ENCODE data around the gene DVL2. TPM values are rescaled to one million over a fixed set of nuclear protein-coding genes. Genes with fewer than 3 reads are reported as not detected.

The DVL2 gene
- total RNA-seq, 2 donors from 2014 or later: 32.4 to 42.4 TPM

DNA sequence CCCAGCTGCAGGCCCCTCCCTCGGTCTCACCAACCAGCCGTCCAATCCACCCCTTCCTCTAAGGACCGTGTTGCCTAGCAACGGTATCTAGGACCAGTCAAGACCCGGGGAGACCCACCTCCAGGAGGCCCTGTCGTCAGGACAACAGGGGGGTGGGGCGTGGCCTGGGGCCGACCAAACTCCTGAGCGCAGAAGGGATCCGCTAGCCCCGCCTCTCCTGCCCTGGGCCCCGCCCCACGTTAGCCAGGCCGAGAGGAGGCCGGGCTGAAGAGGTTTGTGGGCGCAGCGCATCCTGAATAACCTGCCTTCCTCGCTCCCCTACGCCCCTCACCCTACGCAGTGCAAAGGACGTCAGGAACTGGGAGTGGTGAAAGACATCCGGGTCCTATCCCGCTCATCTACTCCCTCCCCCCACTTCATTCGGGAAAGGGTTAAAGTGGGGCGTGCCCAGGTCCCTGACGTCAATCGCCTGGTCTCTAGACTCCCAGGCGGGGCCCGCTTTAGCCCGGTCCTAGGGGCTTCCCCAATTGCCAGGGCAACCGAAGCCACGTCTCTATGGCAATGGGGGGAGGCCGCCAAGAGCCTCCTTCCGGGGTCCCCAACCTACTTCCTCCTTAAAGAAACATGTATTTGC, 29.4 kb downstream of the DVL2 start:
- Histone ChIP-seq H3K27ac (no peak overlapping the region), H3K9me3 (no peaks in the 10 kb centered on the region), H3K9ac (ENCODE audit: low read depth in 2 of 2, low read length in 2 of 2) (peak overlapping the region; percentile 44 to 57), H3K4me1 (no peaks in the 10 kb centered on the region), H3K4me3 (peak overlapping the region; percentile 39), H3K27me3 (no peaks in the 10 kb centered on the region), H3K36me3 (no peaks in the 10 kb centered on the region)
- DNase-seq: peak; percentile 79
- TF ChIP-seq, protein P1, sequence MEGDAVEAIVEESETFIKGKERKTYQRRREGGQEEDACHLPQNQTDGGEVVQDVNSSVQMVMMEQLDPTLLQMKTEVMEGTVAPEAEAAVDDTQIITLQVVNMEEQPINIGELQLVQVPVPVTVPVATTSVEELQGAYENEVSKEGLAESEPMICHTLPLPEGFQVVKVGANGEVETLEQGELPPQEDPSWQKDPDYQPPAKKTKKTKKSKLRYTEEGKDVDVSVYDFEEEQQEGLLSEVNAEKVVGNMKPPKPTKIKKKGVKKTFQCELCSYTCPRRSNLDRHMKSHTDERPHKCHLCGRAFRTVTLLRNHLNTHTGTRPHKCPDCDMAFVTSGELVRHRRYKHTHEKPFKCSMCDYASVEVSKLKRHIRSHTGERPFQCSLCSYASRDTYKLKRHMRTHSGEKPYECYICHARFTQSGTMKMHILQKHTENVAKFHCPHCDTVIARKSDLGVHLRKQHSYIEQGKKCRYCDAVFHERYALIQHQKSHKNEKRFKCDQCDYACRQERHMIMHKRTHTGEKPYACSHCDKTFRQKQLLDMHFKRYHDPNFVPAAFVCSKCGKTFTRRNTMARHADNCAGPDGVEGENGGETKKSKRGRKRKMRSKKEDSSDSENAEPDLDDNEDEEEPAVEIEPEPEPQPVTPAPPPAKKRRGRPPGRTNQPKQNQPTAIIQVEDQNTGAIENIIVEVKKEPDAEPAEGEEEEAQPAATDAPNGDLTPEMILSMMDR (IDR thresholded peaks at IDR 0.05): no peak
- intact Hi-C loops (cut with DNase I): no loop called here

DNA sequence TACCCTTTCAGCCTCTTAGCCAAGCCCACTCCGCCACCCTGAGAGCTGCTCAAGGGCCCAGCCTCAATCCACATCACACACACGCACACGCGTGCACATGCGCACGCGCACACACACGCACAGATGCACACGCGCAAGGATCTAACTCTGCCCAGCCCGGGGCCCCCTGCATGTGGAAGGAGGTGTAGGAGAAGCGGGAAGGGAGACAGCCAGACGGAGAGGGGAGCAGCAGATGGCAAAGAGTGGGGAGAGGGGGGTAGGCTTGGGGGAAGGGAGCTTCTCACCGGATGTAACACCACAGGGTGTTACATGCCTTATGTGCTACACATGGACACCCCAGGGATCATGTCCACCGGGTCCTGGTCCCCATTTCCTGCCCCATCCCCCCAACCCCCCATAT, 30.0 kb downstream of the DVL2 start:
- Histone ChIP-seq H3K27ac (no peak overlapping the region), H3K4me3 (no peak overlapping the region), H3K27me3 (no peaks in the 10 kb centered on the region), H3K36me3 (no peaks in the 10 kb centered on the region), H3K4me1 (no peaks in the 10 kb centered on the region), H3K9me3 (no peaks in the 10 kb centered on the region), H3K9ac (ENCODE audit: low read depth in 2 of 2, low read length in 2 of 2) (peak overlapping the region; percentile 43 to 57)
- DNase-seq: no peak
- intact Hi-C loops (cut with DNase I): no loop called here
- TF ChIP-seq, protein P1 (IDR thresholded peaks at IDR 0.05): no peak

GRCh38 chr17:7203391-7203790, 30.9 kb downstream of the DVL2 start:
- H3K9me3 ChIP-seq: no peaks in the 10 kb centered on the region
- H3K4me1 ChIP-seq: no peaks in the 10 kb centered on the region
- no peaks in the 10 kb centered on the region for H3K36me3 ChIP-seq
- no peak overlapping the region for H3K4me3 ChIP-seq
- intact Hi-C loops (cut with DNase I): no loop called here
- H3K27ac ChIP-seq: no peak overlapping the region
- no peaks in the 10 kb centered on the region for H3K27me3 ChIP-seq
- TF ChIP-seq, protein P1 (IDR thresholded peaks at IDR 0.05): no peak
- no peak for DNase-seq
- no peak overlapping the region for H3K9ac ChIP-seq (ENCODE audit: low read depth in 2 of 2, low read length in 2 of 2)

DNA sequence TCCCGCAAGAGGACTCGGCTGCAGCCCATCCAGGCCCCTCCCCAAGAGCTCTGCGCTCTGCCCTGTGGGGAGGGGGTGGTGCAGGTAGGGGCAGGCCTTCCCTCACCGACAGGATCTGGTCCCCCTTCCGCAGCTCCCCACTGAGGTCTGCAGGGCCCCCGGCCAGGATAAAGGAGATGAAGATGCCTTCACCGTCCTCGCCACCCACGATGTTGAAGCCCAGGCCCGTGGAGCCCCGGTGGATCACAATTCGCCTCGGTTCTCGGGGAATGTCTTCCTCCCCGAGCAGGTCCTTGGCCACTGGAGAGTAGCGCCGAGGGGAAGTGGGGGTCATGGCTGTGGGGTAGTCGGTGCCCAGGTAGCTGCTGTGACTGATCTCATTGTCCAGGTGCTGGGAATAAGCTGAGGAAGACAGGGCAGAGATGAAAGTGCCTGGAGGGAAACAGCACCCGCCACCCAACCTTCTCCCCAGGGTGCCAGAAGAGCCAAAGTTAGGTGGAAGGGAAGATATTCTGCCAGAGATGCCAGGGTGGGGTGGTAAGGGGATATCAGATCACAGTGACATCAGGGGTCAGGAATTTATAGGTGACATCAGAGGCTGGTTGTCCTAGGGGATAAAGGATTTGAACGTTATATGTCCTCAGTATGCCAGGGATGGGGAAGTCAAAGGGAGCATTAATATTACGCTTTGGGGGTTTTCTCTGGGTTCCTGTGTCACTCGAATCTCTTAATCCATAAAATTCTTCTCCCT, 37.5 kb downstream of the DVL2 start:
- H3K9ac ChIP-seq (ENCODE audit: low read depth in 2 of 2, low read length in 2 of 2): no peak overlapping the region
- TF ChIP-seq, protein P1 (IDR thresholded peaks at IDR 0.05): no peak
- no peak overlapping the region for H3K27ac ChIP-seq
- H3K9me3 ChIP-seq: no peaks in the 10 kb centered on the region
- H3K27me3 ChIP-seq: no peaks in the 10 kb centered on the region
- no peak for DNase-seq
- no peak overlapping the region for H3K4me3 ChIP-seq
- intact Hi-C loops (cut with DNase I): no loop called here
- no peaks in the 10 kb centered on the region for H3K36me3 ChIP-seq
- H3K4me1 ChIP-seq: no peaks in the 10 kb centered on the region

DNA sequence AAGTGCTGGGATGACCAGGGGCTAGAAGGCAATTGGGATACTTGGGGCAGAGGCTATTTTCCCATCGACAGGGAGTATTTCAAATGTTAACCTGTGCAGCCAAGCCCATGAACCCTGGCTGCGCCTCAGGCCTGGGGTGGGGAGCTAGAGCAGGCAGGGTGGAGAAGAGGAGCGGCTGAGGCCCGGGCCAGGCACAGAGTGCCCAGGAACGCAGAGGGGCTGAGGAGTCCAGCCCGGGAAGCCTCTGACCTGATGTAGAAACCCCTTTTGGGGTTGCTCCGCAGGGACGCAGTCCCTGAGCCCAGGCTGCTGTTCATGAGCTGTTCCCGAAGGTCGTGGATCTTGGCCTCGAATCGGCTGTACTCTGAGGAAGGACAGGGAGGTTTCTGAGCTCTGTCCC, 38.3 kb downstream of the DVL2 start:
- no peaks in the 10 kb centered on the region for H3K27me3 ChIP-seq
- intact Hi-C loops (cut with DNase I): no loop called here
- H3K36me3 ChIP-seq: no peaks in the 10 kb centered on the region
- no peak for DNase-seq
- H3K4me1 ChIP-seq: no peaks in the 10 kb centered on the region
- TF ChIP-seq, protein P1 (IDR thresholded peaks at IDR 0.05): no peak
- H3K27ac ChIP-seq: no peak overlapping the region
- no peak overlapping the region for H3K9ac ChIP-seq (ENCODE audit: low read depth in 2 of 2, low read length in 2 of 2)
- H3K9me3 ChIP-seq: no peaks in the 10 kb centered on the region
- no peak overlapping the region for H3K4me3 ChIP-seq

Data from colonic mucosa (tissue), 4 donors.